Fibroblast of mammary gland (primary cell): ENCODE results near the gene CYP4F22.

Experiments used
- DNase-seq: peaks from one replicate; pipeline ENCODE4 v3.0.0-alpha.2; 2010; ENCODE audit warnings: low read depth
- H3K4me3 ChIP-seq: 2 replicates; pipeline ENCODE4 v1.5.1; 2011; ENCODE audit warnings: low read depth, mild to moderate bottlenecking, low read length, moderate library complexity; ENCODE audit not compliant: control insufficient read depth
- TF ChIP-seq, protein P1 (sequence below): conservative IDR thresholded peaks from 2 replicates; pipeline ENCODE4 v1.5.1; 2011; ENCODE audit warnings: low read depth, low read length, inconsistent platforms; ENCODE audit not compliant: control insufficient read depth, insufficient read depth

The CYP4F22 gene

DNA sequence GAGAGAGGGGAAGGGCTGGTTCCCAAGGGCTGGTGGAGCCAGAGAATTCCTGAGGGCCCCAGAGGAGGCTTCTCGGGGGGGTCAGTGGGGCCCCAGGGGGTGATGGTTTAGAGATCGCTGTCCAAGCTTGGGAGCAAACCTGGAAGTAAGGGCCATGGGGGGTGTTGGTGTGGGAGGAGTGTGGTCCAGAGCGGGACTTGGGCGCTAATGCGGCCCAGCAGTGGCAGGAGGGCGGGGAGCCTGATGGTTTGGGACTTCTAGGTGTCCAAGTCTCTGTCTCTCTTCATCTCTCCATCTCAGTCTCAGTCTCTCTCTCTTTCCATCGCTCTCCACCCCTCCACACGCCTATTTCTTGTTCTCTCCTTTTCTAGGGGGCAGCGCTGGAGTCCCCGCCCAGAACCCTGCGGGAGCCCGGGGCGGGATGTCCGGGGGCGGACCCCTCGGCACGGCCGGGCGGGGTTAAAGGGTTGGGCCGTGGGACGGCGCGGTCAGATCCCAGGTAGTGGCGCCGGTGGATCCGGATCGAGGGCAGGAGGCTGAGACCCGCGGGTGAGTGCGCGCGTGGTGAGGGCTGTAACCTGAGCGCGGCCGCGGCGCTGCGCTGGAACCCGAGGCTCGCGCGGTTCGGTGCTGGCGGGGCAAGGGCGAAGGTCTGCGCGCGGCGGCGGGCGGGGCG lies at the start of gene CYP4F22:
Gene CYP4F22 (plus strand): TSS at position 491 of the 676 bp plus-strand sequence. CDS start 16,812 bp downstream, outside the sequence.
- TF ChIP-seq, protein P1, sequence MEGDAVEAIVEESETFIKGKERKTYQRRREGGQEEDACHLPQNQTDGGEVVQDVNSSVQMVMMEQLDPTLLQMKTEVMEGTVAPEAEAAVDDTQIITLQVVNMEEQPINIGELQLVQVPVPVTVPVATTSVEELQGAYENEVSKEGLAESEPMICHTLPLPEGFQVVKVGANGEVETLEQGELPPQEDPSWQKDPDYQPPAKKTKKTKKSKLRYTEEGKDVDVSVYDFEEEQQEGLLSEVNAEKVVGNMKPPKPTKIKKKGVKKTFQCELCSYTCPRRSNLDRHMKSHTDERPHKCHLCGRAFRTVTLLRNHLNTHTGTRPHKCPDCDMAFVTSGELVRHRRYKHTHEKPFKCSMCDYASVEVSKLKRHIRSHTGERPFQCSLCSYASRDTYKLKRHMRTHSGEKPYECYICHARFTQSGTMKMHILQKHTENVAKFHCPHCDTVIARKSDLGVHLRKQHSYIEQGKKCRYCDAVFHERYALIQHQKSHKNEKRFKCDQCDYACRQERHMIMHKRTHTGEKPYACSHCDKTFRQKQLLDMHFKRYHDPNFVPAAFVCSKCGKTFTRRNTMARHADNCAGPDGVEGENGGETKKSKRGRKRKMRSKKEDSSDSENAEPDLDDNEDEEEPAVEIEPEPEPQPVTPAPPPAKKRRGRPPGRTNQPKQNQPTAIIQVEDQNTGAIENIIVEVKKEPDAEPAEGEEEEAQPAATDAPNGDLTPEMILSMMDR, result no peak
- H3K4me3 ChIP-seq, result no peak within 1 kb of the TSS
- no peak for DNase-seq

DNA sequence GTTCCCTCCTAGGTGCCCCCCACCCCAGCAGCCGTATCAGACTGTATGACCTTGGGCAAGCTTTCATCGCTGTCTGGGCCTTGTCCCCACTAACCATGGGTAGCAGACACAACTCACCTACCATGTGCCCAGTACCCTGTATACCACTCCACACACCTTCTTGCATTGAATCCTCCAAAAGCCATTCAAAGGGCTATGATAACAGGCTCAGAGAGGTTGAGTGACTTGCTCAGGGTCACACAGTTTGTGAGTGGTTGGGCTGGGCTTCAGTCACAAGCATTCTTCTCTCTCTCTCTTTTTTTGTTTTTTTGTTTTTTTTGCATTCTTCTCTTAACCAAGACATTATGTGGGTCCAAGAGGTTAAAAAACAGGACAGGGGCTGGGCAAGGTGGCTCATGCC lies 46.6 kb upstream of the CYP4F22 start:
- TF ChIP-seq, protein P1, result no peak
- H3K4me3 ChIP-seq, result no peak overlapping the region
- no peak for DNase-seq

DNA sequence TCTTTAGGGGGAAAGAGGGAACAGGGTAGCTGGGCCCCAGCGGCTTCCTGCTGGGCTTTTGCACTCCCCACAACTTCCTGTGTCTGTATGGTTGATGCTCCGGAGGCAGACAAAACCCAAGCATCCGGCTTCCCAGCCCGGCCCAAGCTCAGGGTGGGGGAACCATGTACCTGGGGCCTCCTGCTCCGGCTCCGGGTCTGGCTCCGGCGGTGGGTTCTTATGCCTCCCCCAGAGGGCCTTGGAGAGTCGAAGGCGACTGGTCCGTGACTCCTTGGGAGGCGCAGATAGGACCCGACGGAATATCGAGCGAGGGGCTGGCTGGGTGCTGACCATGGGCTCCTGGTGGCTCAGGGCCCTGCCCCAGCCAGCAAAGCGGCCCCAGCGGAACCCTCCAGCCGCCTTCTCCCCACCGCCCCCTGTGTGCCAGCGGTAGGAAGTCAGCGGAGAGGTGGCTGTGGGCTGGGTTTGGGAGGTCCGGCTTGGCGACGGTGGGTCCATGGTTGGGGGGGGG lies 44.4 kb upstream of the CYP4F22 start:
- TF ChIP-seq, protein P1, result no peak
- no peak overlapping the region for H3K4me3 ChIP-seq
- DNase-seq, result no peak

DNA sequence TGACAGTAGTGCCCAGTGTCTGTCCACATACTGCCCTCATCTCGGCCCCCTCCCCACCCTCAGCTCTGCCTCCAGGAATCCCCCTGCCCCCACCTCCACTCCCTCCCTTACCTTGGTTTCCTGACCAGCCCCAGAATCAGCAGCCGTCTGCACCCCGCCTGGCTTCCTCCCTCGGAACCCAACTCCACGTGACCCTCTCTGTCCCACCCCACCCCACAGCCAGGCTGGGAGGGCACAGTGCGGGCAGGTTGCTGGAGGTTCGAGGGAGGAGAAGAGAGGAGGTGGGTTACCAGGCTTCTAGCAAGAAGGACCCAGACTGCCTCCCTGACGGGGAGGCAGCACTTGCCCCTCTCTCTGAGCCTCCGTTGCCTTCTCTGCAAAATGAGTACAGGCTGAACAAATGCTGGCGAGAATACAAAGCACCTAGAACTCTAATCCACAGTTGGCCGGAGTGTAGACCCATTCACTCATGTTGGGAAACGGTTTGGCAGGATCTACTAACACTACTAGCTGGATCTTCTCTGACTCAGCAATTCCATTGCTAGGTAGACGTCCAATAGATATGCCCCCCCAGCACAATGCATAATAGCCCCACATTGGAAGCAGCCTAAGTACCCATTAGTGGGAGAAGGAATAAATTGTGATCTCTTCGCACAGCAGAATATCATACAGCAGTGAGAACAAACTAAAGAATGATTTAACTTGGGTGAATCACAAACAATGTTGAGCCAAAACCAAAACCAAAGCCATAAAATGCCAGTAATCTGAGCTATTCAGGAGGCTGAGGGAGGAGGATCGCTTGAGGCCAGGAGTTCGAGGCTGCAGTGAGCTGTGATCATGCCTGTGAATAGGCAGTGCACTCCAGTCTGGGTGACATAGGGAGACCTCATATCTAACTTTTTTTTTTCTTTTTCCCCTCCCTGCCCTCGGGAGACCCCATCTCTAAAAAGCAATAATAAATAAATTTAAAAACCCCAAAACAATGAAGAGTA lies 43.6 kb upstream of the CYP4F22 start, which contains the start of gene RASAL3:
Gene RASAL3 (minus strand): TSS at position 151 of the 992 bp plus-strand sequence. CDS start 186 bp downstream, outside the sequence.
- DNase-seq, result no peak
- H3K4me3 ChIP-seq, result no peak within 1 kb of the TSS
- TF ChIP-seq, protein P1, result no peak

DNA sequence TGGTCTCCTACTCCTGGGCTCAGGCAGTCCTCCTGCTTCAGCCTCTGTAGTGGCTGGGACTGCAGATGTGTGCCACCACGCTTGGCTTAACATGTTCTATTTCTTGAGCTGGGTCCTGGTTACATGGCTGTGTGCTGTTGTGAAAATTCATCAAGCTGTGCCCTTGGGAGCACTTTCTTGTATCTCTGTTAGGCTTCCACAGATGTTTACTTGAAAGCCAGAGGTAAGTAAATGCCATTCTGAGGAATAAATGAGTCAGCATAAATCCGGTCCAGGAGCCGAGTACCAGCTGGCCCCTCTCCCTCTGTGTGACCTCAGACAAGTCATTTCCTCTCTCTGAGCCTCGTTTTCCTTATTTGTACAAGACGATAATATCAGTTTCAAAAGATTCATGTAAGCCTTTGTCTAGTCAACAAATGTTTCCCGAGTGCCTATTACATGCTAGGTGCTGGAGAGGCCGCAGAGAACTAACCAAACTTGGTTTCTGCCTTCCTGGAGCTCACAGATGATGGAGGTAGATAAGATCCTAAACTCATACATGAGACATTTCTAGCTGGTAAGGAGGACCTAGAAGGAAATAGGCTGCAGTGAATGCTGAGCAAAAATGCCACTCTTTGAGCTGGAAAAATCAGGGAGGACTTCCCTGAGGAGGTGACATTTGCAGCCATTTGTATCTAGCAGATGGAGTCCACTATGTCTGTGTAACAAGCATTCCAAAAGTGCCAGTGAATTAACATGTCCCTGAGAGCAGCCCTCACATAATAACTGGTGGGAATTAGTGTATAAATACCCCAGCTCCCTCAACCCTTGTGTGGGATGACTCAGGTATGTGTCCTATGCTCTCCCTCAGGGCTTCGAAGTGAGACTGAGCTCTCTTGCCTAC lies 41.2 kb upstream of the CYP4F22 start:
- TF ChIP-seq, protein P1, result no peak
- DNase-seq, result peak; percentile 39
- no peak overlapping the region for H3K4me3 ChIP-seq

DNA sequence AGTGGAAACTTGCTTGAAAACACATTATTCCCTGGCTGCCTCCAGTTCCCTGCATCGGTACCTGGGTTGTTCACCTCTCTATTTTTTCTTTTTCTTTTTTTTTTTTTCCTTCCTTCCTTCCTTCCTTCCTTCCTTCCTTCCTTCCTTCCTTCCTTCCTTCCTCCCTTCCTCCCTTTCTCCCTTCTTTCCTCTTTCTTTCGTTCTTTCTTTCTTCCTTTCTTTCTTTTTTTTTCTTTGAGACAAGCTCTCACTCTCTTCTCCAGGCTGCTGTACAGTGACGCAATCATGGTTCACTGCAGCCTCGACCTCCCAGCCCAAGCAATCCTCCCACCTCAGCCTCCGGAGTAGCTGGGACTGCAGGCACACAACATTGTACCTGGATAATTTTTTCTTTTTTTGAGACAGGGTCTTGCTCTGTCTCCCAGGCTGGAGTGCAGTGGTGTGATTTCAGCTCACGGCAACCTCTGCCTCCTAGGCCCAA lies 40.6 kb upstream of the CYP4F22 start:
- no peak for DNase-seq
- TF ChIP-seq, protein P1, result no peak
- no peak overlapping the region for H3K4me3 ChIP-seq
